ENCODE measurements around the gene PRICKLE2.

The PRICKLE2 gene, protein sequence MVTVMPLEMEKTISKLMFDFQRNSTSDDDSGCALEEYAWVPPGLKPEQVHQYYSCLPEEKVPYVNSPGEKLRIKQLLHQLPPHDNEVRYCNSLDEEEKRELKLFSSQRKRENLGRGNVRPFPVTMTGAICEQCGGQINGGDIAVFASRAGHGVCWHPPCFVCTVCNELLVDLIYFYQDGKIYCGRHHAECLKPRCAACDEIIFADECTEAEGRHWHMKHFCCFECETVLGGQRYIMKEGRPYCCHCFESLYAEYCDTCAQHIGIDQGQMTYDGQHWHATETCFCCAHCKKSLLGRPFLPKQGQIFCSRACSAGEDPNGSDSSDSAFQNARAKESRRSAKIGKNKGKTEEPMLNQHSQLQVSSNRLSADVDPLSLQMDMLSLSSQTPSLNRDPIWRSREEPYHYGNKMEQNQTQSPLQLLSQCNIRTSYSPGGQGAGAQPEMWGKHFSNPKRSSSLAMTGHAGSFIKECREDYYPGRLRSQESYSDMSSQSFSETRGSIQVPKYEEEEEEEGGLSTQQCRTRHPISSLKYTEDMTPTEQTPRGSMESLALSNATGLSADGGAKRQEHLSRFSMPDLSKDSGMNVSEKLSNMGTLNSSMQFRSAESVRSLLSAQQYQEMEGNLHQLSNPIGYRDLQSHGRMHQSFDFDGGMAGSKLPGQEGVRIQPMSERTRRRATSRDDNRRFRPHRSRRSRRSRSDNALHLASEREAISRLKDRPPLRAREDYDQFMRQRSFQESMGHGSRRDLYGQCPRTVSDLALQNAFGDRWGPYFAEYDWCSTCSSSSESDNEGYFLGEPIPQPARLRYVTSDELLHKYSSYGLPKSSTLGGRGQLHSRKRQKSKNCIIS

GRCh38 chr3:64224826-64225610, at the start of gene PRICKLE2:
Gene PRICKLE2 (minus strand): TSS chr3:64225466. CDS start chr3:64198927, 26,539 bp downstream.
- in situ Hi-C loops (cut with MboI; ENCODE audit: low sequenced_read_pairs) = no loop called here

- in situ Hi-C loops (cut with MboI; ENCODE audit: low sequenced_read_pairs) = no loop called here
These were observed 47.6 kb upstream of the PRICKLE2 start for GRCh38 chr3:64272842-64273241.

GRCh38 chr3:64272271-64272670, 47.0 kb upstream of the PRICKLE2 start:
- in situ Hi-C loops (cut with MboI; ENCODE audit: low sequenced_read_pairs) = no loop called here

DNA sequence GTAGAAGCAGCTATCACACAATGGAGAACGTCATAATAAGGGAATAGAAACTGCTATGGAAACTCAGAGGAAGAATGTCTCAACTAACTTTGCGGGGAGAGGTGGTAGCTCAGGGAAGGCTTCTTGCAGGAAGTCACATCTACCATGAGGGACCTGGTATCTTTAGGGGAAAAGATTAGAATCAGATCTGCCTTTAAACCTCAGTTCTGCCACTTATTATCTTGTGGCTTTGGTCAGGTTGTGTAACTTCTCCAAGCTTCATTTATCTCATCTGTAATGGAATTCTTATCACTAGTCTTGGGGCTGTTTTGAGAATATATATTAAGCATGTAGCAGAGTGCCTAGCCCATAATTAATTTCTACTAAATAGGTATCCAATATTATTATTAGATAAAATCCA, 46.4 kb upstream of the PRICKLE2 start:
- in situ Hi-C loops (cut with MboI; ENCODE audit: low sequenced_read_pairs) = no loop called here

- in situ Hi-C loops (cut with MboI; ENCODE audit: low sequenced_read_pairs) = no loop called here
These were observed 45.6 kb upstream of the PRICKLE2 start for GRCh38 chr3:64270866-64271260.

GRCh38 chr3:64270142-64270865, 45.0 kb upstream of the PRICKLE2 start:
- in situ Hi-C loops (cut with MboI; ENCODE audit: low sequenced_read_pairs) = no loop called here

DNA sequence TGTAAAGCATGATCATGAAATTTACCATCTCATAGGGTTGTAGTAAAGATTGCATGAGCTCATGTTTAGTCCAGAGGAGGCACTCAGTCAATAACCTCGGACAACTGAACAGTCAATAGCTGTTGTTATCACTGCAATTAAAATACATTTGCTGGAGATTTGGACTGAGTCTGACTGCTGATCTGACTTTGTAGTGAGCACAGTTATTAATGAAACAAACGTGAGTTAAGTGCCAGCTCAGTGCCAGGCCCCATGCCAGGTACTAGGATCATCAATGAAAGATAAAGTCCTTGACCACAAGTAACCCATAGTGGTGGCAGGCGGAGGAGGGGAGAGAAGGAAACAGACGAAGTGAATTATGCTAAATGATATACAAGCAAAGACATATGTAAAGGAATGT, 43.7 kb upstream of the PRICKLE2 start:
- in situ Hi-C loops (cut with MboI; ENCODE audit: low sequenced_read_pairs) = no loop called here

GRCh38 chr3:64267721-64268604, 42.7 kb upstream of the PRICKLE2 start:
- in situ Hi-C loops (cut with MboI; ENCODE audit: low sequenced_read_pairs) = no loop called here

DNA sequence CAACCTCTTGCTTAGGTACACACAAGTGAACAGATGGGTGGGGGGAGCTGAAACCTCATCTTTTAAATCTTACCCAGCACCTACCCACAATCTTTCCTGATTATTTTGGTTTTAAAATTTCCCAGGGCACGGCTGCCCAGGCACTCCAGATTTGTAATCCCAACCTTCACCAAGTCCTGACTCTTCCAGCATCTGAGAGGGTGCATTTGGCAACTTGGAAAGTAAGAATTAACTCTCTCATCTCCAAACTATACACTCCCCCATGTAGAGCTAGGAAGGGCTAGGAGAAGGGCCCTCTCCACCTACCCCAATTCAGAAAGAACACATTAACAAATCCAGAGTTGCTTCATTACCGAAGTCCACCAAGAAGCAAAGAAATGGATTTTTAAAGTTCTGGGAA, 41.7 kb upstream of the PRICKLE2 start:
- in situ Hi-C loops (cut with MboI; ENCODE audit: low sequenced_read_pairs) = no loop called here

DNA sequence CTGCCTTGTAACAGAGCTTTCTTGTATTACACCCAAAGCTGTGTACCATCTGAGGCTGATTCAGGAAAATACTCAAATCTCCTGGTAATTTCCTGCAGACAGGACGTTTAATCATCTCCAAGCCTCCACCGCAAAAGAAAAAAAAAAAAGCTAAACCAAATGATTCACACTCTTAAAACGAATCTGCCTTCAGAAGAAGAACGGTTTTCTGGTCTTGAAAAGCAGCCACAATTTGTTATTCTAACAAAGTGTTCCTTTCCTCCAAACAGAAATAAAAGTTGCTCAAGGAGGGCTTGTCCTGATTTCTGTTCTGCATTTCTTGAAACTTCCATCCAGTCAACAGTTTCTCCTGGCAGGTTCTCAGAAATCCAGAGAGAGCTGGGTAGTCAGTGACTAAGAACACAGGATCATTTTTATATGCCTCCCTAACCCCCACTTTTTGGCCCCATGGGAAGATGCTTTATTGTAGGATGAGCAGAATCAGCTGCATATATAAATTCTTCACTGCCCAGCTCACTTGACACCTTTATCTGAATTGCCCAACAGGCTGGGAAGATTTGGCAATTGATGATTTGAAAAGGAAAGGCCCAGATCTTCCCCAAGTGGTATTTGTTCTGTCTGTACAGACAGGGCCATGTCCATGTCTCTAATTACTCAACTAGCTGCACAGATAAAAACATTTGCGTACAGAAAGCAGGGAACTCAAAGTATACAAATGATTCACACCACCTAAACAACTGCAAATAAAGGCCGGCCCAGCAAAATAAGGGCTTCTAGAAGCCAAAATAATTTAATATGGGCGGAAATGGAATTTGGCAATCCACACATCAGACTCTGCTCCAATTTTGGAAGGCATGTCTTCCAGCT, 41.0 kb upstream of the PRICKLE2 start:
- in situ Hi-C loops (cut with MboI; ENCODE audit: low sequenced_read_pairs) = no loop called here

DNA sequence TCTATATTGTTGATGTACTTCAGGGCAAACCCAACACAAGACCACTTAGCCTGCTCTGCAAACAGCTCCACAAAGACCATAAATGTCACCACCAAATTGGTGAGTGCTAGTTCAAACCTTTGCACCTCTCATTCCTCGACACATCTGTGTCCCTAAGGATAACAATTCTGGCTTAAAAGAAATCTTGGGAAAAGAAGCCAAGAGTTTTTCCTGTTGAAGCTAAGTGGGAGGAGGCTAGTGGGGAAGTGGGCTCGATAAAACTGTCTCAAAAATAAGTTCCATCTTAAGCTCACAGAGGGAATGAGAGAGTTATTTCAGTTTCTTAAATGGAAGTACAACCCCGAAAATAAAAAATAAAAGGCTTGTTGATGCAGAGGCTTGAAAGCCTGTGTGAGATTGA, 40.4 kb upstream of the PRICKLE2 start:
- in situ Hi-C loops (cut with MboI; ENCODE audit: low sequenced_read_pairs) = no loop called here

- in situ Hi-C loops (cut with MboI; ENCODE audit: low sequenced_read_pairs) = no loop called here
These were observed 39.3 kb upstream of the PRICKLE2 start for GRCh38 chr3:64264501-64265109.

DNA sequence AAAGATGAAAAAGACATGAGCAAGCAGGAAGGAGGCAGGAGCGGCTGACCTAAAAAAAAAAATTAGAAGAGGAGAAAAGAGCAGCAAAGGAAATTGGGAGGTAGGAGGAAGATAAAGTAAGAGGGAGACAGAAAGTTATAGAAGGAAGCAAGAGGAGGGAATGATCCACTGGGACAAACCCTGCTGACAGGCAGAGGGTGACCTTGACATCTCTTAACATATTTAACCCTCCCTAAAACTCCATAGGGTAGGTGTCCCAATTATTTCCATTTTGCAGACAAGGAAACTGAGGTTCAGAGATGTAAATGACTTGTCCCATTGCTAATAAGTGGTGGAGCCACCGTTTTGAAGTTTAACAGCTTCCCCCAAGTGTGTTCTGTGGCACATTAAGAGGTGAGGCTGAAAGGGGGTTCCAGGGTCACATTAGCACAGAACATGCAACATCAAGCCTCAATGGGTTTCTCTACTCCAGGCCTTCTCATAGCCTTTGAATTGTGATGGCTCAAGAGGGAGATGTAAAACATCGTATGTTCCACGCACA, 37.4 kb upstream of the PRICKLE2 start:
- in situ Hi-C loops (cut with MboI; ENCODE audit: low sequenced_read_pairs) = no loop called here

DNA sequence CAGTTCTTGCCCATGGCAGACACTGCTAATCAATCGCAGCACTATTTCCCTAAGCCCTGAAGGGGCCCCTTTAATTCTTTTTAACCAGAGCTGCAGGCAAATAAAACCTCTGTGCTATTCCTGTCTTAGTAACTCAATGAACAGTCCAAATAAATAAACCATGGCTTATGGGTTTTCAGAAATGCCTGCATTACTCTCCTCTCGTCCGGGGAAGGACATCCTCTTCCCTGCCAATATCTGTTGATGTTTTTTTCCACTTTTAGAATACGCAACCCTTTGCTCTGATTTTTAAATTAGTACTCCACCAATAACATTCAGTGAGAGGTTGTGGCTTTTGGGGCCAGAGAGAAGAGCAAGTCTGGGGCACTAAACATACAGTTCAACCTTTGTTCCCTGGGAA, 35.2 kb upstream of the PRICKLE2 start:
- in situ Hi-C loops (cut with MboI; ENCODE audit: low sequenced_read_pairs) = no loop called here

GRCh38 chr3:64259636-64260035, 34.4 kb upstream of the PRICKLE2 start:
- in situ Hi-C loops (cut with MboI; ENCODE audit: low sequenced_read_pairs) = no loop called here

DNA sequence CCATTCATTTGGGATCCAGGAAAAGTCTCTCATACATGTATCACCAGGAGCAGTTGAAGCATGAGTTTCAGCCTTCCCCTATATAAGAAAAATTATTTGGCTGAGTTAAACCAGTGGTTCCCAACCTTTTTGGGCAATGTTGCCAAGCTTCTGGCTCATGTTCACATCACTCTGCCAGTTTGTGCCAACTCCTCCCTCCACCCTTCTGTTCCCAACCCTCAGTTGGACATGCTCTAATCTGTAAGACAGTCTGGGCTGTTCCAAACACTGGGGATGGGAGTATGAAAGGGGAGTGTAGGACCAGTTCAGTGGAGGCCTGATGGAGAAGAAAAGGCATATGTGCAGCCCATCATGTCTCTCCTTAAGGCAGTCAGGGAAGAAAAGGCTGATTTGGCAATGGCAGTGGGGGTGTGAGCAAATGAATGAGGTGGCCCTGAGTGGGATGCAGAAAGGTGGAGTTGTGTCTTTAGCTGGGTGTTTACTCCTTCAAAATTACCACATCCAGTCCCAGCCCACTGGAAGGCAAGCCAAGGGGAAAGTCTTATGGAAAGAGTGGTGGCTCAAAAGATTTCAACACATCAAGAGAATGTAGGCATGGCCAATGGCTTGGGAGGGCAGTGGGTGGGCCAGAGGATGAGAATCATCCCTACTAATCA, 32.0 kb upstream of the PRICKLE2 start:
- in situ Hi-C loops (cut with MboI; ENCODE audit: low sequenced_read_pairs) = no loop called here

DNA sequence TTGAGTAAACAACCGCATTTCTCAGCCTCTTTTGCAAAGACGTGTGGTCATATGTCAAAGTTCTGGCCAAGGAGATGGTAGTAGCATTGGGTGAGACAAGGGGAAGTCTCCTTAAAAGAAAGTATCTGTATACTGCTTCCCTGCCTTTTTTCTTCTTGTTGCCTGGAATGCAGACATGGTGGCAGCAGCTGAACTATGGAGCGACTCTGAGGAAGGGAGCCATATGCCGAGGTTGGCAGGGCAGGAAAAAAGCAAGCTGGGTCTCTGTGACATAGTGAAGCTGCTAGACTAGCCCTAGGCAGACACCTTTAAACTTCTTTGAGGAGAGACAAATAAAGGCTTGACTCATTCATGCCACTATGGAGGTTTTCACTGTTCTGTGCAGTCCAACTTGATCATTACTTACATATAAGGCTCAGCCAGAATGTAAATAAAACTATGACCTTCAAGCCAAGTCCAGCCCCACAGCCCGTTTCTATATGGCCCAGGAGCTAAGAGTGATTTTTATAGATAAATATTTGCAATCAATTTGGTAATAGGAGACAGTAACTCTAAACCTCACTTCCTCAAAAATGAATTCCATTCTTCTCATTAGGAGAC, 30.6 kb upstream of the PRICKLE2 start:
- in situ Hi-C loops (cut with MboI; ENCODE audit: low sequenced_read_pairs) = no loop called here
